Stimulated activated naive CD4-positive, alpha-beta T cell treated with Interleukin-2 at 50 U/mL for 16 hours (primary cell): ENCODE data around the gene GAB3.
"Not testable (repeated sequence)": the region's sequence is repeated elsewhere in the genome, so short reads cannot be mapped to it uniquely, and the experiment has no call there.

Experiments used
- DNase-seq: peaks from one replicate; lab custom pipeline; 2025; lab: John Stamatoyannopoulos, UW

GAB3 gene

DNA sequence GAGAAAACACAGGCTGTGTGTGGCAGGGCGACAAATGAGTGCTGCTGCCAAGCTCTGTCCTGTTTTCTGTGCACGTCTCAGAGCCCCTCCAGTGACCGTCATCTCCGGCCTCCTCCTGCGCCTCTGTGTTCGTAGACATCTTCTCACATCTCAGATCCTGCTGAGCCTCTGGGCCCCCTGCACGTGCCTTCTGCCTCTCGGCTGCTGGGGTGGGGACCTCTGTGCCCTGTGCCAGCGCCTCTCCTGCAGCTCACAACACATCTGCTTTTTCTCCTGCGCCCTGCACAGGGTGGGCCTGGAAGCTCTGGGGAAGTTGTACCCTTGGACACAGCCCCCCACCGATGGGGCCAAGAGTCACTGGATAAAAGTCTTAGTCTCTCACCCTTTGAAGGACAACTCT lies 95.1 kb downstream of the GAB3 start:
- no peak for DNase-seq

DNA sequence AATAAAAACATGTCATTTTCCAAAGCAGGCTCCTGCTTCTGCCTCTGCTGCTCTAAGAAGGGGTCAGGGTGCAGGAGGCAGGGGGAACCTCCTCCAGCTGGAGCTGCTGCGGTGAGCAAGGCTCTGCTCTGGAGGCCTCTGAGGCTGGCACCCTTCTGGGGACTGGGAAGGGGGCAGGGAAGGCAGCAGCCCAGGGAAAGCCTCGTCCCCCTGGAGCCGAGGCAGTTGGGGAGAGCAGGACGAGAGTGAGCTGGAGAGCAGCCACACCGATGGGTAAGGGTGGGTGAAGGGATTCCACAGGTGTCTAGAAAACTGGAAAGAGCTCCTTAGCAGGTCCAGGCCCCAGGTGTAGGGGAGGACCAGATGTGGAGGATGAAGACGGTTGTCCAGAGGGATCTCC lies 95.5 kb downstream of the GAB3 start:
- DNase-seq: no peak

DNA sequence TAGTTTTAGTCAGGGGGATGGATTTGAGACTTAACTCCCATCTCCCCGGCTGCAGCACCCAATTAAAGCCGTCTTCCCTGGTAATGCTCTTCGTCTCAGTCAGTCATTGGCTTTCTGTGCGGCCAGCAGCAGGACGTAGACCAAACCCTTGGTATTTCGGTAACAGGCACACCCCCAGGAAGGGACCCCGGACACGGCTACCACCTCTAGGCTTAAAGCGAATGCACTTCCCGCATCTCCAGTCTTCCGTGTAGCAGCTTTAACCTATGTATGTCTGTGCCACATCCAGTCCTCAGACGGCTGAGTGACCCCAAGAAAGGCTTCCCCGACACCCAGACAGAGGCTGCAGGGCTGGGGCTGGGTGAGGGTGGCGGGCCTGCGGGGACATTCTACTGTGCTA lies 96.0 kb downstream of the GAB3 start:
- DNase-seq: no peak

DNA sequence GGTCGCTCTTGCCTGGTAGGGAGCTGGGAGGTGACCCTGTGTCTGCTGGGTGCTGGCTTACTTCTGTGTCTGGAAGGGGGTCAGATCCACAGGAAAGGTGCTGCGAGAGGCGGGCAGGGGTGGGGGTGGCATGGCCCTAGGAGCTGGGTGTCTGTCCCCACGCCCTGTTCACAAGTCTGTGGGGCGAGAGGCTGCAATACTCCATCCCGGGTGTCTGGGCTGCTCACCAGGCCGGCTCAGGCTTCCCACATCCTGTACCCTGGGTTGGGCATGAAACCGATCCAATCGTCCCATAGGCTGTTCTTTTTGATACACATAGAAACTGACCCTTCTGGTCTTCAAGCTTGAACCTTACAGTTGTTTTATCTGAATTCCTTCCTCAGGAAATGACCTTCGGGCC lies 96.5 kb downstream of the GAB3 start:
- DNase-seq: no peak

DNA sequence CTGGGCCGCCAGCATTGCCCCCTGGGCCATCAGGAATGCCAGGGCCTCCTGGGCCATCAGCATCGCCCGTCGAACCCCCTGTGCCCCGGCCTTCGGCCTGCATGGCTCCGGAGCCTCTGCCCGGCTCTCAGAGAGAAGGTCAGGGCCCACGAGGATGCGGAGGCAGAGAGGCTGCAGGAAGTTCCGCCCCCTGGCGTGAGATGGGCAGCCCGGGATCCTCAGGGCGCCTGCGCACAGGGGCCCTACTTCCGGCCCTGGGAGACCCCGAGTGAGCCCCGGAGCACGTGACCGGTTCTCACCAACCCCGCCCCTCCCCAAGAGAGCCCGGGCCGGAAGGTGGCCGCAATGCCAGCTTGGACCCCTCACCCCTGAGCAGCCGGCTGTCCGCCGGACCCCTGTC lies 97.5 kb downstream of the GAB3 start, which contains the start of gene CTAG2:
Gene CTAG2 (minus strand): TSS at position 167 of the 400 bp plus-strand sequence. CDS start 64 bp downstream, at position 103.
- DNase-seq: not testable (repeated sequence)

DNA sequence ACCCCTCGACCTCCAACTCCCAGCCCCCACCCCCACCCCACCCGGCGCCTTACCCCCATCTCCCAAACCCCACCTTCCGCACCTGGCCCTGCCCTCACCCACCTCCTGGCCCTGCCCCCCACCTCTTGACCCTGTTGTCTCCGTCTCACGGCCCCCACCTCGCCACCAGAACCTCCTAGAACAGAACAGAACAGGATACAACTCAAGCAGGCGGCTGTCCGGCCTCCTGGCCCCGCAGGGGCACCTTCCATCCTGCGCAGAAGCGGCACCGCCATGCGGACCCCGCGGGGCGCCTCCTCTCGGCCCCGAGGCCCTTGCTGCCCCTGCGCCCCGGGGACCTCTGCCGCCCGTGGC lies 97.9 kb downstream of the GAB3 start:
- no peak for DNase-seq

DNA sequence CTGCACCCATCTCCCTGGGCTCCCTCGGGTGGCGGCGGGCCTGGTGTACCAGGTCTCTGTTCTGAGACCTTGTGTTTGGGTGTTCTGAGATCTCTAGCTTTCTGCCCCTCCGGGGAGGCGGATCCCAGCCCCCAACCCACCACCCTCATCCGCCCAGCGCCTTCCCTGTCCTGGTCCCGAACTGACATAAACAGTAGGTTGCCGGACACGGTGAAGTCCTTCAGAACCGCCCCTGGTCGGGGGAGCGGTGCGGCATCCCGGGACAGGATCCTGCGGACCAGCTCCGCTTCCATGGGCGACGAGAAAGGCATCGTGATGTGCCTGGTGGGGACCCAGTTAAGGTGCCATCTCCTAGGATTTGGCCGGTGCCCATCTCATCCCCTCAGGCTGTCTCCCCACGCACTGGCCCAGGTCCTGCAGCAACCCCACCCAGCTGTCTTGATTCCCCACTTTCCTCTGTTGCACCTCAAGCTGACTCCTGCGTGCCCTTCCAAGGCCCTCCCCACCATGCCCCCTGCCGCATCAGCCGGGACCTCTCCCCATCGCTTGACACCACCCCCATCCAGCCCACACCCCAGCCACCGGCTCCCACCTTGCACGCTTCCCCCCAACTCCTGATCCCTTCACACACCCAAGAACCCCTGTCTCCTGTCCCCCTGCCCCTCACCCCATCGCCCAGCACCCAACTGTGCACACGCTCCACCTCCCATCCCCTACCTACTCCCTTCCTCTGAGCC lies 98.4 kb downstream of the GAB3 start:
- DNase-seq: no peak

DNA sequence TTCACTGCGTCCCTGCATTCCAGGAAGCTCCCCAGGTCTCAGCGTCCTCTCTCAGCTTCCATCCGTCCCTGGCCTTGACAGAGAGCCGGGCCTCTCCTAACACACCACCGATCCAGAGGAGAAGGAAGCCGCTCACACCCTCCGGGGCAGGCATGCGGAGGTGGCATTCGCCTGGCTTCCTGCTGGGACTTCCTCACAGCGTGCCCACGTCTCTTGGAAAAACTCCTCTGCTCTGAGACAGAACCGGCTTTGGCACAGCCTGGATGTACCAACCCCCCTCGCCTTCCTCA lies 100.7 kb downstream of the GAB3 start:
- DNase-seq: no peak

DNA sequence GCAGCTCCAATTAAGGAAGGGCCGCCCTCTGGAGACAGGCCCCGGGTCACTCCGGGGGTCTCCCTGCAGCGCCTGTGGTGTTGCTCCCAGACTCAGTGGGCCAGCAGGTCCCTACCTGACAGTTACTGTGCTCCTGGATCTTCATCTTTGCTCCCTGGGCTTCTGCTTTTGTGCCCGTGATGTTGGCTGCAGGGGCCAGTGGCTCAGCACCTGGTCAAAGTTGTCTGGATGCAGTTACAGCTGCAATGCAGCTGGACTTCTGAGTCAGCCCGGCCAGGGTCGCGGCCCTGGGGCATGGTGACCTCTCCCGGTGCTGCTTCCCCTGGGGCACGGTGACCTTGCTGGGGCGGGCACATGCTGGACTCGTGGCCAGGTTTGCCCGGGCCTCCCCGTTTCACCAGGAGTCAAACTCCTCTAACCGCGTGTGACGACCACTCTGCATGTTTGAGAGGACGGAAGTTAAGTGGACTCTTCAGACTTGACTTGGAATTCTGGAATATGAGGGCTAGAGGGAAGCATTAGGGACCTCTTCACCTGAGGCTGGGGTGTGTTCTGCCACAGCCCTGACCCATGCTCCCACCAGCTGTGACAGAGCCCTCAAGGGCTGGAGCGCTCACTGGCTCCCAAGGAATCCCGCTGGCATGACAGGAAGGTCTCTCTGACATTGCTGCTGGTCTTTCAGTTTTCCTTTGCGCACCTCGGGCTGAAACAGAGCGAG lies 101.2 kb downstream of the GAB3 start:
- DNase-seq: no peak

DNA sequence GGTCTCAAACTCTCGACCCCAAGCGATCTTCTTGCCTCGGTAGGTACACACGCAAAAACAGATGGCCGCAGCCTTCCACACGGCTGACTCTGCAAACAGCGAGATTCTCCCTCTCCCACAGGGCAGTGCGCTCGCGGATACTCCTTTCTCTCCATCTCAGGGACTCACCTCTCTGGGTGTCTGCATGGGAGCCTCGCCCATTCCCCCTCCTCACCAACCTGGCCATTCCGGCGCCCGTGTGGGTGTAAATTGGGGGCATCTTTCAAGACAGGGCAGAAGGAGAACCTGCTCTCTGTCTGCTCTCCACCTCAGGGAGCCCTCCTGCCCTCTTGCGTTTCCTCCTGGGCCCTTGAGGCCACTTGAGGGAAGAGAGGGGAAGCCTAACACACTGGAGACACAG lies 101.9 kb downstream of the GAB3 start:
- DNase-seq: no peak

DNA sequence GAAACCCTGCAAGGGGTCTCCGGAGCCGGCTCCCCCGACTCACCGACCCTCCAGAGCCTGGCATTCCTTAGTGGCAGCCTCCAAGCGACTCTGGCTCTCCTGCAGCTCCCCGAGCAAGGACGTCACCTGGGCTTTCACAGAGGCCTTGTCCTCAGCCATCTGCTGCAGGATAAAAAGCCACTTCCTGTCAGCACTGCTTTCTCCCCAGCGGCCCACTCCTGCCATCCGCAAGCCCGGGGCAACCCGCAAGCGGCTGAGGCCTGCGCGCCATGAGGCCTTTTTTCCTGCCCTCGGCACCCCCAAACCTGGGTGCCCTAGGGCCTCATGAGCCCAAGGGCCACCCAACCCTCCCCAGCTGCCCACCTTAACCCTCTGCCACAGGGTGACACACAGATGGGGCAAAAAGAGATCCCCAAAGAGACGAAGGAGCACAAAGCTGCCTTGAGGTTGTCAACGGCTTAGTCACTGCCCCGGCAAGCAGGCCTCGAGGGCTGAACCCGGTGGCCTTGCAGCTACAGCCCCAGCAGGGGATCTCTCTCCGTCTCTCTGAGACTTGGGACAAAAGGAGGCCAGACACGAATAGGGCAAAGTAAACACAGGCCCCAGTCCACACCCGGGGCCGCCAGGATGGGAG lies 105.0 kb downstream of the GAB3 start:
- not testable (repeated sequence) for DNase-seq

DNA sequence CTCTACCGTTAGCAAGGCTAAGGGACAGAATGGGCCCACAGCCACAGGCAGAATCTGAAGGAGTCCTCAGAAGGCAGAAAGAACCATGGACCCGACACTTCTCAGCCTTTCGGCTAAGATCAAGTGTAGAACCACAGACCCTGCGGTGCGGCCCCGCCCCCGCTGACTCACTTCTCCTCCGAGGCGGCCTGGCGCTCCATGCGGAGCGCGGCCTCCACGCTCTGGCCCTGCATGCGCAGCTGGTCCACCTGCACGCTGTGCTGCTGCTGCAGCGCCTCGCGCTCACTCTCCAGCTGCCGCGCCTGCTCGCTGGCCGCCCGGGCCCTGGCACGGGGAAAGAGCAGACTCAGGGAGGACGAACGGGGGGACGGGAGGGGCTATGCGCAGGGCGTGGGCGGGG lies 107.2 kb downstream of the GAB3 start:
- DNase-seq: not testable (repeated sequence)

DNA sequence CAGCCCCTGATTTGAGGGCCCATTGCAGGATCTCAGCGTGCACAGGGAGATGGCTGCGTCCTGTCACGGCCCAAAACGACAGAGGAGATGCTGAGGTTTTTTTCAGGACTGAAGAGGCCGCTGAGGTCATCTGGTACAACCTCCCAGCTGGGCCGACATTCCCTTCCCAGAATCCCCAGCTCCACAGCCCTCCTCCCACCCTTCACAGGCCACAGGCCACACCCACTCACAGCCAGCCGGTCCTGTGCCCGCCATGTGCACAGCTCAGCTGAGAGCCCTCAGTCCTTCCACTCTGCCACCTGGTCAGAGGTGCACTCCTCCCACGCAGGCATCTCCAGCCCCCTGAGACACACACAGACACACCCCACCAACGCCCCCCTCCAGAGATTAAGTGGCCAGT lies 109.1 kb downstream of the GAB3 start:
- DNase-seq: not testable (repeated sequence)

DNA sequence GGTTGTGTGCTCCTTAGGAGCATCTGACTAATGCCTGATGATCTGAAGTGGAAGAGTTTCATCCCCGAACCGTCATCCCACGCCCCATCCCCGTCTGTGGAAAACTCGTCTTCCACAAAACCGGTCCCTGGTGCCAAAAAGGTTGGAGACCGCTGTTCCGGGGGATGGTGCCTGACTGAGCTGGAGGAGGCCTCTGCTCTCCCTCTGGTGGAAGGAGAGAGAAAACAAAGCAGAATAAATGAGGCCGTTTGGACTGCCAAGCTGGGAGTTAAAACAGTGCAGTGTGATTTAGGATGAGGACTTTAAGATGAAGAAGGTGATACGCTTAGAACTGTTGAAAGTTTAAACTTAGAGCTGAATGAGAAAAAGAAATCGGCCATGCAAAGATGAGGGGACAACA lies 117.2 kb downstream of the GAB3 start:
- not testable (repeated sequence) for DNase-seq

DNA sequence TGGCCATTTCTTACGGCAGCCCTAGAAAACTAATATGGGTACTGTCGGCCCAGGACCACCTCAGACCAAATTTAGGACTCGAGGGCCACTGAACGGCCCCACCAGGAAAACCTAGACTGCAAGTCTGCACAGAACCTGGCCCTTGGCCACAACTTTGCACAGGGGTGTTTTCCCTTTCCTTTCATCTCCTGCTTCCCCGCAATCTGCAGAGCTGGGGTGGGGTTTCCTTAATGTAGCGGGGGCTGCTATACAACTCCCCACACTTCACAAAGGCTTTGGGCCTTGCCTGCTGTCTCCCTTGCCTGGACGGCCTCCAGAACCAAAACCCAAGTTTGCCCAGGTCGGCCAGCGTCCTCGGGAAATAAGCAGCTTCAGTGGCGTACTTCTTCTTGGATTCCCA lies 119.9 kb downstream of the GAB3 start:
- DNase-seq: not testable (repeated sequence)

DNA sequence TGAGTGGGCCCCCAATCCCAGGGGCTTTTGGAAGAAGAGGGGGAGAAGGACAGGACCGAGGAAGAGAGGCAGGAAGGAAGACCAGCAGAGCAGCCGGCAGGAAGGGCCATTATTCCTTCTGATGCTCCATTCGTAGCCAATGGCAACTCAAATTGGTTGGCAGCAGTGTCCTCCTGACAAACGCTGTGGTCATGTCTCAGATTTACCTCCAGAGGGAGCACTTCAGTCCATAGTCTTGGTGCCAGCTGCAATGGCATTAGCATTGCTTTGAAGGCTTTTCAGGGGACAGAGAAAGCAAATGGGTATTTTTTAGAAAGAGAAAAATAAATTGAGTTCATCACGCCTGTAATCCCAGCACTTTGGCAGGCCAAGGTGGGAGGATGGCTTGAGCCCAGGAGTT lies 121.9 kb downstream of the GAB3 start:
- not testable (repeated sequence) for DNase-seq
